ENCODE data around the gene PLAAT2. TPM values are rescaled to one million over a fixed set of nuclear protein-coding genes. Genes with fewer than 3 reads are reported as not detected.

The PLAAT2 gene
- total and polyA plus RNA-seq, 9 of the 15 experiments (the other 6 are each of a cell fraction or from before 2014, with no cell fraction given), result not detected

DNA sequence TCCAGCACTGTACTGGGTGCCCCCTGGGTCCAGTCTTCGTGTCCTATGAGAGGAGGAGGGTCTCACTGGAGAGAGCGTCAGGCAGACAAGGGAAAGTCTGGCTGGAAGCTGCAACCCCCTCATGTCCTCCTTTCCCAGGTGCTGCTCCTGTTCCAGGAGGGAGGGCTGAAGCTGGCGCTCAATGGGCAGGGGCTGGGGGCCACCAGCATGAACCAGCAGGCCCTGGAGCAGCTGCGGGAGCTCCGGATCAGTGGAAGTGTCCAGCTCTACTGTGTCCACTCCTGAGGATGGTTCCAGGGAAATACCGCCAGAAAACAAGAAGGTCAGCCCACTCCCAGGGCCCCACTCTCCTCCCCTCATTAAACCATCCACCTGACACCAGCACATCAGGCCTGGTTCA is 47.1 kb downstream of the PLAAT2 start:
- no peak for FAIRE-seq
- ChIA-PET CTCF (ENCODE audit: low intra/inter-chr PET ratio) (no interaction called here), POLR2A (interaction anchor here (0.8 to 1.4 kb wide), 3 partner anchors 9 to 40 kb away, joined by 3 to 4 read pairs (median 3); no protein-coding TSS in a partner anchor)
- Histone ChIP-seq H3K4me3 (no peak overlapping the region), H3K27ac (ENCODE audit: extremely low read depth, low read depth, low read length) (no peak overlapping the region), H4K20me1 (replicated peaks; ENCODE audit: control insufficient read depth, insufficient read depth, low read length) (no peaks in the 10 kb centered on the region), H3K4me1 (replicated peaks in 1 of 2; ENCODE audit: control insufficient read depth in 2 of 2, insufficient read depth in 2 of 2, low read length in 2 of 2) (peaks cover 16 to 29% of the 10 kb centered on the region in 2 experiments), H3K27me3 (ENCODE audit: control insufficient read depth in 2 of 2, insufficient read depth in 2 of 2, low read length in 2 of 2) (no peaks in the 10 kb centered on the region), H3K9me3 (replicated peaks; ENCODE audit: control insufficient read depth, insufficient read depth, low read depth, low read length) (no peaks in the 10 kb centered on the region; the same call in 1 of the 2 replicates), H2AFZ (ENCODE audit: low read depth, low read length) (no peak overlapping the region), H3K4me2 (ENCODE audit: insufficient read depth, low read length) (no peak overlapping the region), H3K9ac (ENCODE audit: insufficient read depth in 1 of 2, low read depth in 2 of 2, low read length in 2 of 2) (peak overlapping the region in 1 of 2 experiments; percentile 57; a peak in 2 of 4 replicates), H3K36me3 (ENCODE audit: control insufficient read depth, insufficient read depth, low read length) (no peaks in the 10 kb centered on the region), H3K79me2 (ENCODE audit: control insufficient read depth, insufficient read depth, low read length) (no peaks in the 10 kb centered on the region), H3K9me1 (ENCODE audit: control insufficient read depth, insufficient read depth, low read length) (no peaks in the 10 kb centered on the region)
- TF ChIP-seq CBFB (CRISPR knock-in tag; IDR thresholded peaks at IDR 0.05) (no peak), ZBTB33 (CRISPR knock-in tag; IDR thresholded peaks at IDR 0.05) (peak; percentile 34; the same call in 1 of the 2 replicates), SIX5 (IDR thresholded peaks at IDR 0.05; ENCODE audit: borderline replicate concordance in 1 of 2, insufficient read depth in 1 of 2, low read depth in 1 of 2, low read length in 2 of 2) (no peak)
- TF ChIP-seq, protein P1, sequence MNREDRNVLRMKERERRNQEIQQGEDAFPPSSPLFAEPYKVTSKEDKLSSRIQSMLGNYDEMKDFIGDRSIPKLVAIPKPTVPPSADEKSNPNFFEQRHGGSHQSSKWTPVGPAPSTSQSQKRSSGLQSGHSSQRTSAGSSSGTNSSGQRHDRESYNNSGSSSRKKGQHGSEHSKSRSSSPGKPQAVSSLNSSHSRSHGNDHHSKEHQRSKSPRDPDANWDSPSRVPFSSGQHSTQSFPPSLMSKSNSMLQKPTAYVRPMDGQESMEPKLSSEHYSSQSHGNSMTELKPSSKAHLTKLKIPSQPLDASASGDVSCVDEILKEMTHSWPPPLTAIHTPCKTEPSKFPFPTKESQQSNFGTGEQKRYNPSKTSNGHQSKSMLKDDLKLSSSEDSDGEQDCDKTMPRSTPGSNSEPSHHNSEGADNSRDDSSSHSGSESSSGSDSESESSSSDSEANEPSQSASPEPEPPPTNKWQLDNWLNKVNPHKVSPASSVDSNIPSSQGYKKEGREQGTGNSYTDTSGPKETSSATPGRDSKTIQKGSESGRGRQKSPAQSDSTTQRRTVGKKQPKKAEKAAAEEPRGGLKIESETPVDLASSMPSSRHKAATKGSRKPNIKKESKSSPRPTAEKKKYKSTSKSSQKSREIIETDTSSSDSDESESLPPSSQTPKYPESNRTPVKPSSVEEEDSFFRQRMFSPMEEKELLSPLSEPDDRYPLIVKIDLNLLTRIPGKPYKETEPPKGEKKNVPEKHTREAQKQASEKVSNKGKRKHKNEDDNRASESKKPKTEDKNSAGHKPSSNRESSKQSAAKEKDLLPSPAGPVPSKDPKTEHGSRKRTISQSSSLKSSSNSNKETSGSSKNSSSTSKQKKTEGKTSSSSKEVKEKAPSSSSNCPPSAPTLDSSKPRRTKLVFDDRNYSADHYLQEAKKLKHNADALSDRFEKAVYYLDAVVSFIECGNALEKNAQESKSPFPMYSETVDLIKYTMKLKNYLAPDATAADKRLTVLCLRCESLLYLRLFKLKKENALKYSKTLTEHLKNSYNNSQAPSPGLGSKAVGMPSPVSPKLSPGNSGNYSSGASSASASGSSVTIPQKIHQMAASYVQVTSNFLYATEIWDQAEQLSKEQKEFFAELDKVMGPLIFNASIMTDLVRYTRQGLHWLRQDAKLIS (CRISPR knock-in tag; IDR thresholded peaks at IDR 0.05), result no peak
- intact Hi-C loops (cut with micrococcal nuclease), result loop anchor here (2.0 kb wide), 1 partner anchor 67 kb away; no protein-coding TSS in a partner anchor
- DNase-seq (ENCODE audit: extremely low read depth in 1 of 4, low spot score in 3 of 4), result peak in 1 of 4 experiments; percentile 7
- WGBS (ENCODE audit: insufficient coverage, low coverage, missing lambda C conversion rate), result 91% methylated on average over 6 of the region's 6 CpGs
- ATAC-seq, result no peak
- no TSS peak for BruUV-seq (replicated peaks)
- in situ Hi-C loops (cut with MboI), result no loop called here

Data from K562 (cell line).